Activated CD8-positive, alpha-beta T cell treated with anti-CD3 and anti-CD28 coated beads for 36 hours (primary cell): ENCODE measurements around the gene EDN2. TPM values are rescaled to one million over a fixed set of nuclear protein-coding genes. Genes with fewer than 3 reads are reported as not detected.

ENCODE experiments used
- ATAC-seq: fragments of 200-7000 bp; cut with Tn5 transposase; one replicate; pipeline ENCODE4 v1.10.0; 2021; ENCODE audit warnings: mild to moderate bottlenecking, moderate library complexity
- CTCF ChIA-PET: fragments of 350-600 bp; sonication (Branson Sonifier 250); formaldehyde crosslinking; loops from one replicate; lab custom pipeline; 2021; ENCODE audit warnings: antibody characterized with exemption; lab: Charles Lee
- POLR2A ChIA-PET: fragments of 350-600 bp; sonication (Branson Sonifier 250); formaldehyde crosslinking; loops from one replicate; lab custom pipeline; 2021; ENCODE audit warnings: antibody characterized with exemption; lab: Charles Lee
- DNase-seq: peaks from one replicate; pipeline ENCODE4 v3.0.0-alpha.2; 2020
- H3K27ac Mint-ChIP-seq: one replicate; pipeline ENCODE4 v1.8.0; 2021; ENCODE audit warnings: mild to moderate bottlenecking, mixed read lengths
- H3K27me3 Mint-ChIP-seq: one replicate; pipeline ENCODE4 v1.8.0; 2021; ENCODE audit warnings: mixed read lengths
- H3K36me3 Mint-ChIP-seq: one replicate; pipeline ENCODE4 v1.8.0; 2021; ENCODE audit warnings: low read depth, mixed read lengths
- H3K4me1 Mint-ChIP-seq: one replicate; pipeline ENCODE4 v1.8.0; 2021; ENCODE audit warnings: low read depth, mixed read lengths
- H3K4me3 Mint-ChIP-seq: one replicate; pipeline ENCODE4 v1.8.0; 2021; ENCODE audit warnings: mild to moderate bottlenecking, moderate library complexity, mixed read lengths
- H3K9me3 Mint-ChIP-seq: one replicate; pipeline ENCODE4 v1.8.0; 2021; ENCODE audit warnings: mixed read lengths
- intact Hi-C: fragments of 100-400 bp; cut with micrococcal nuclease; formaldehyde crosslinking; loops from one replicate; pipeline ENCODE4 v1.10.0; 2022
- total RNA-seq, 2 experiments: library from RNA; stranded (reverse); gene quantifications; one replicate each; pipeline ENCODE4 v1.2.3, GENCODE V29; 2021
- TF ChIP-seq, protein P1 (sequence below): fragments of 200-600 bp; IDR thresholded peaks from one replicate; pipeline ENCODE4 v1.8.0; 2022; ENCODE audit warnings: antibody characterized with exemption, mild to moderate bottlenecking

EDN2 gene
- total RNA-seq, 2 experiments from 2014 or later = not detected

DNA sequence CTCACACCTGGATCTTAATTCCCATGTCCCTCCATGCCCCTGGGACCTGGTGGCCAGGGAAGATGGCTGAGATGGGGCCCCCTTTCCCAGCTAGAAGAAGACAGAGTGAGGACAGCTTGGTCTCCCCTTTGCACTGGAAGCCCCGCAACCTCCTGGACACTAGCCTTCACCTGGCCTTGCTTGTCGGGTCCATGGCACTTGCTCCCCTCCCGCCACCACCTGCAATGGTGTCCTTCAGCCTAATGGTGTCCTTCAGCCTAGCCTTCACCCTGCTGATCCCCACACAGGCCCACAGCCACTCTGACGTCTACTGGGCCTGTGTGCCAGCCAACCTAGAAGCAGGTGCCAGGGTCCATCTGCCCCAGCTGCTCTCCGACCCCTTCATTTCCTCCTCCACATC is 45.9 kb upstream of the EDN2 start:
- TF ChIP-seq, protein P1, sequence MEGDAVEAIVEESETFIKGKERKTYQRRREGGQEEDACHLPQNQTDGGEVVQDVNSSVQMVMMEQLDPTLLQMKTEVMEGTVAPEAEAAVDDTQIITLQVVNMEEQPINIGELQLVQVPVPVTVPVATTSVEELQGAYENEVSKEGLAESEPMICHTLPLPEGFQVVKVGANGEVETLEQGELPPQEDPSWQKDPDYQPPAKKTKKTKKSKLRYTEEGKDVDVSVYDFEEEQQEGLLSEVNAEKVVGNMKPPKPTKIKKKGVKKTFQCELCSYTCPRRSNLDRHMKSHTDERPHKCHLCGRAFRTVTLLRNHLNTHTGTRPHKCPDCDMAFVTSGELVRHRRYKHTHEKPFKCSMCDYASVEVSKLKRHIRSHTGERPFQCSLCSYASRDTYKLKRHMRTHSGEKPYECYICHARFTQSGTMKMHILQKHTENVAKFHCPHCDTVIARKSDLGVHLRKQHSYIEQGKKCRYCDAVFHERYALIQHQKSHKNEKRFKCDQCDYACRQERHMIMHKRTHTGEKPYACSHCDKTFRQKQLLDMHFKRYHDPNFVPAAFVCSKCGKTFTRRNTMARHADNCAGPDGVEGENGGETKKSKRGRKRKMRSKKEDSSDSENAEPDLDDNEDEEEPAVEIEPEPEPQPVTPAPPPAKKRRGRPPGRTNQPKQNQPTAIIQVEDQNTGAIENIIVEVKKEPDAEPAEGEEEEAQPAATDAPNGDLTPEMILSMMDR = no peak
- peaks cover 34% of the 10 kb centered on the region for H3K36me3 Mint-ChIP-seq
- no peak overlapping the region for H3K4me3 Mint-ChIP-seq
- peaks cover 2% of the 10 kb centered on the region for H3K9me3 Mint-ChIP-seq
- DNase-seq (no peak), ATAC-seq (no peak)
- H3K27ac Mint-ChIP-seq = no peak overlapping the region
- intact Hi-C loops = no loop called here
- H3K27me3 Mint-ChIP-seq = no peaks in the 10 kb centered on the region
- H3K4me1 Mint-ChIP-seq = peaks cover 5% of the 10 kb centered on the region
- ChIA-PET CTCF (no interaction called here), POLR2A (no interaction called here)

DNA sequence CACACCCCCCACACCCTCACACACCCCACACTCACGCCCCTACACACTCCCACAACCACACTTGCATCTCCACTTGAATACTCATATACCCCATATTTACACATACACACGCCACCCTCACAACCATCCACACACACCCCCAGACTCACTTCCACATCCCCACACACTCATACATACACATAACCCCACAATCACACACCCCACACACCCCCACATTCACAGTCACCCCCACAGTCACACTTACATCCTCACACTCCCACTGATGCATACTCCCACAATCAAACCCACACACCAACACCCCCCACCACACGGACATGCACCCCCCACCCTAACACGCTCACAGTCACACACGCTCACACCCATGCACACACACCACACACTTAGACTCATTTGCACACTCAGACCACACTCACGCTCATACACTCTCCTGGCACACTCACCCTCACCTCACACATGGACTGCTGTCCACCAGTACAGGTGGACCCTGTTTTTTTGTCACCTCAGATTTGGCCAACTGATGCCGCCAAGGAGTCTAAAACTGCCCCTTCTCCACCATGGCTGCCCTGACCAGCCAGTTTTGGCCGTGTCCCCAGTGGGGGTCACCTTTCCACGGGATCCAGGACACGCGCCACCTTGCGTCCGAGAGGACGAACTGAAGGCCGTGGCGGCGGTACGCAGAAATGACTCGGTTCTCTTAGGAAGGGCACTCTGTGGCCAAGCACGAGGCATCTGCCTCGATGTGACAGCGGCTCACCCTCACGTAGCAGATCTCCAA is 45.3 kb upstream of the EDN2 start:
- ChIA-PET POLR2A (no interaction called here), CTCF (no interaction called here)
- Mint-ChIP-seq H3K36me3 (peaks cover 37% of the 10 kb centered on the region), H3K4me1 (peaks cover 5% of the 10 kb centered on the region), H3K9me3 (peaks cover 2% of the 10 kb centered on the region), H3K27me3 (no peaks in the 10 kb centered on the region), H3K4me3 (no peak overlapping the region), H3K27ac (peak overlapping the region; percentile 23)
- TF ChIP-seq, protein P1 = no peak
- DNase-seq (no peak), ATAC-seq (no peak)
- intact Hi-C loops = no loop called here

DNA sequence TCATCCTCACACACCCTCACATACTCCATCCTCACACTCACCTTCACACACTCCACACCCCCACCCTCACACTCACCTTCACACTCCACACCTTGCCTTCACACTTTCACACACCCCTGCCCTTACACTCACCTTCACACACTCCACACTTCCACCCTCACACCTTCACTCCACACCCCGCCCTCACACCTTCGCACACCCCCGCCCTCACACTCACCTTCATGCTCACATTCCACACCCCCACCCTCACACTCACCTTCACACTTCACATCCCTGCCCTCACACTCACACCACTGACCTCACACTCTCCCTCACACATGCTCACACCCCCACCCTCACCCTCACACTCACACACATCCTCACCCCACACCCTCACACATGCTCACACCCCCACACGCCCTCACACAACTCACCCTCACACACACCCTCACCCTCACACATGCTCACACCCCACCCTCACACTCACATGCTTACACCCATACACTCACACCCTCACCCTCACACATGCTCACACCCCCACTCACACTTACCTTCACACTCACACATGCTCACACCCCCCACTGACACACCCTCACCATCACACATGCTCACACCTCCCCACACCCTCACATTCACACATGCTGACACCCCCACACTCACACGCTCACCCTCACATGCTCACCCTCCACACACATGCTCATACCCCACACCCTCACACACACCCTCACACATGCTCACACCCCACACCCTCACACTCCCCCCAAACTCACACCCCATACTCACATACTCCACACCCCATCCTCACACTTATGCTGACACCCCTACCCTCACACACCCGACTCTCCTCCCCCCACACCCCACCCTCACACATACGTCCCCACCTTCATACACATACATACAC is 44.5 kb upstream of the EDN2 start:
- TF ChIP-seq, protein P1 = no peak
- H3K4me1 Mint-ChIP-seq = peaks cover 5% of the 10 kb centered on the region

DNA sequence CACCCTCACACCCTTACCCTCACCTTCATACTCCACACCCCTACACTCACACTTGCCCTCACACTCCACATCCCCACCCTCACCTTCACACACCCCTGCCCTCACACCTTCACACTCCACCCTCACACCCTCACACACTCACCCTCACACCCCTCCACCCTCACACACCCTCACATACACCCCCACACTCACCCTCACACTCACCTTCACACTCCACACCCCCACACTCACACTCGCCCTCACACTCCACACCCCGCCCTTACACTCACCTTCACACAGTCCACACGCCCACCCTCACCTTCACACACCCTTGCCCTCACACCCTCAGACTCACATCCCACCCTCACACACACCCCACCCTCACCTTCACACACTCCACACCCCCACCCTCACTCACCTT is 43.6 kb upstream of the EDN2 start:
- Mint-ChIP-seq H3K9me3 (peaks cover 2% of the 10 kb centered on the region), H3K27ac (no peak overlapping the region), H3K4me1 (peaks cover 5% of the 10 kb centered on the region), H3K27me3 (no peaks in the 10 kb centered on the region), H3K36me3 (peaks cover 32% of the 10 kb centered on the region), H3K4me3 (no peak overlapping the region)
- ChIA-PET POLR2A (no interaction called here), CTCF (no interaction called here)
- ATAC-seq = no peak
- TF ChIP-seq, protein P1 = no peak
- DNase-seq = no peak
- intact Hi-C loops = no loop called here

More for the DNA sequence above, 44.5 kb upstream of the EDN2 start:
- Mint-ChIP-seq H3K9me3 (peaks cover 2% of the 10 kb centered on the region), H3K27ac (no peak overlapping the region), H3K4me3 (no peak overlapping the region), H3K27me3 (no peaks in the 10 kb centered on the region), H3K36me3 (peaks cover 34% of the 10 kb centered on the region)
- no peak for ATAC-seq
- intact Hi-C loops = no loop called here
- CTCF ChIA-PET = no interaction called here
- DNase-seq = no peak
- POLR2A ChIA-PET = no interaction called here
